NCI-H2227 (cell line): Measurements from ENCODE around the gene ADAP1.

ENCODE experiments used
- DNase-seq: peaks from one replicate; lab custom pipeline; 2025; ENCODE audit not compliant: unreplicated experiment; lab: John Stamatoyannopoulos, UW

Gene ADAP1

GRCh38 chr7:867406-868188 lies 86.9 kb downstream of the ADAP1 start:
- DNase-seq = no peak

DNA sequence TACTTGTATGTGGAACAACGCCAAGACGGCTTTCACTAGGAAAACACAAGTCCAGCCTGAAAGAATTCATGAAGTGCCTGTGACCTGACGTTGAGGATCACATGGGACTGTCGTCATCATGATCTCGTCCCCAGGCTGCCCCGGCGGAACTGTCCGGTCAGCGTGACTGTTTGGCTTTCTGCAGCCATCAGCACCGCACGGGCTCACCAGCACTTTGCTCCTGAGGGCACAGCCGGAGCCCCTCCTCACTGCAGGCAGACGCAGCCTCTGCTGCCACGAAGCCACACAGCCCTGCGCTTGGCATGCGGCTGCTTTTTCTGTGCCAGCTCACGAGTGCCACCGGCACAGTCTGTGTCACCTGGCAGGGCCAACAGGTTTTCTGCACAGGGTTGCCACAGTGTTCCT lies 87.5 kb downstream of the ADAP1 start:
- no peak for DNase-seq

DNA sequence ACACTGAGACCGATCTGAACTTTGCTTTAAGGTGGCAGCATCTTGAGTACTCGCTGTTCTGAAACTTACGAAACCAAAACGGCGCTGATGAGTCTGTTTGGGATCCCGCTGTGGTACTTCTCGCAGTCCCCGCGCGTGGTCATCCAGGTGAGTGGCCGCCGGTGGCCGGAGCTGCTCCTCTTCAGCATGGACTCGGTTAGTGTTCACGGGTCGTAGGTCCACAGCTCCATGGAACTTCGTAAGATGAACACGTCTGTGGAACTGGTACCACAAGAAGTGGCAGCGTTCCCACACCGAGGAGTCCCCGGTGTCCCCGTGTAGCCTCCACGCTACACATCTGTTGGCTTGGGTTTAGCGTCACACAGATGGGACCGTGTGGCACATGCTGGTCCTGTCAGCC lies 88.6 kb downstream of the ADAP1 start:
- no peak for DNase-seq

GRCh38 chr7:863106-863505 lies 91.4 kb downstream of the ADAP1 start:
- DNase-seq = no peak

DNA sequence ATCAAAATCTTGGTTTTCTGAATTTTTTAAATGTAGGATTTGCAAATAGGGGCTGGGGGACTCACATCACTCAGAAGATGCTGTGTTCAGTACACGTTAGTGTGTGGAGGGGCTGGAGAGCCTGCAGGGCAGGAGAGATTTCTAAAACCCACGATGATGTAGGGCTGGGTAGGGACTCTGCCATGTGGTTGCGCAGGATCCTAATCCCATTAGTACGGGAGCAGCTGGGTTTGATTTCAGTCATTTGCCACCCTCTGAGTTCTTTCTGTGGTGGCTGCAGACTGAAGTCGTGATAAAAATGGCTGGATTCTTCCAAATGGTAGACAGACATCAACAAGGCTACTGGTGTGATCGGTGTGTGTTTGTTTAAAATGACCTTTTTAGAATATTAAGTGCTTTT lies 92.3 kb downstream of the ADAP1 start:
- no peak for DNase-seq

- no peak for DNase-seq
These were observed 93.3 kb downstream of the ADAP1 start for GRCh38 chr7:861222-861621.

DNA sequence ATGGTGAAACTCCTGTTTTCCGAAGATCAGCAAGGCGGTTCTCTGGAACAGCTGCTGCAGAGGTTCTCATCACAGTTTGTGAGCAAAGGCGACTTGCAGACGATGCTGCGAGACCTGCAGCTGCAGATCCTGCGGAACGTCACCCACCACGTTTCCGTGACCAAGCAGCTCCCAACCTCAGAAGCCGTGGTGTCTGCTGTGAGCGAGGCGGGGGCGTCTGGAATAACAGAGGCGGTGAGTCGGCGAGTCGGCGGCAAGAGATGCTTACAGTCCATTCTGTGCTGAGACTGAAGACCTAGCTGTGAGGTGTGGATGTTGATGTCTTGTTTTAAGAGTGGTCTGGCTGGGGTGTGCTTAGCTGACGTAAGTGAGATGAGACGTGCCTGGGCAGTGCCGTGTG lies 94.3 kb downstream of the ADAP1 start:
- DNase-seq = no peak

DNA sequence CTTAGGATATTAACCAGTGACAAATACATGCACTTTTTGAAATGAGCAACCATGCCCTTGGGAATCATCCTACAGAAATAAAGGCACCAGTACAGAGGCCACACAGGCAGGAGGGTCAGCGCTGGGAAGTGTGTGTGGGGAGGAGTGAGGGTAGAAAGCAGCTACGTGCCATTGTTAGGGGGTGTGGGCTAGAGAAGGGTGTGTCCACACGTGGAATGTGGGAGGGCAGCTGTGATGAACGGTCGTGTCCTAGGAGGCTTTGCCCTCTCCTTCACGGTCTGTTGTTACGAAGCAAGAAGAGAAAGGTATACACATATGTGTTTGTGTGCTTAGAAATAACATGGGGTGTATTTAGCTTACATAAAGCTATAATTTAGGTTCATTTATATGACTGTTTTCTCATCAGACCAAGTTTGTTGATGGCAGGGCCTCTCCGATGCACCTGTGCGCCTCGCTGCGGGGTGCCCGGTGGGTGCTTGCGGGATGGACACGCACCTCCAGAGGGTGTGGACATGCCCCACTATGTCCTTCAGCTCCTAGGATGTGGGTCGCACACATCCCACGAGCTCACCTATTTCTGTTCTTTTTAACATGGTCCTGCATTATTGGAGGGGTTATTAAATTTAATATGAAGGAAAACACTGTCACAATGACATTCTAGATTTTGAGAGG lies 95.0 kb downstream of the ADAP1 start:
- no peak for DNase-seq

- no peak for DNase-seq
These were observed 96.8 kb downstream of the ADAP1 start for GRCh38 chr7:857661-858060.

GRCh38 chr7:856444-857095 lies 97.9 kb downstream of the ADAP1 start:
- no peak for DNase-seq

DNA sequence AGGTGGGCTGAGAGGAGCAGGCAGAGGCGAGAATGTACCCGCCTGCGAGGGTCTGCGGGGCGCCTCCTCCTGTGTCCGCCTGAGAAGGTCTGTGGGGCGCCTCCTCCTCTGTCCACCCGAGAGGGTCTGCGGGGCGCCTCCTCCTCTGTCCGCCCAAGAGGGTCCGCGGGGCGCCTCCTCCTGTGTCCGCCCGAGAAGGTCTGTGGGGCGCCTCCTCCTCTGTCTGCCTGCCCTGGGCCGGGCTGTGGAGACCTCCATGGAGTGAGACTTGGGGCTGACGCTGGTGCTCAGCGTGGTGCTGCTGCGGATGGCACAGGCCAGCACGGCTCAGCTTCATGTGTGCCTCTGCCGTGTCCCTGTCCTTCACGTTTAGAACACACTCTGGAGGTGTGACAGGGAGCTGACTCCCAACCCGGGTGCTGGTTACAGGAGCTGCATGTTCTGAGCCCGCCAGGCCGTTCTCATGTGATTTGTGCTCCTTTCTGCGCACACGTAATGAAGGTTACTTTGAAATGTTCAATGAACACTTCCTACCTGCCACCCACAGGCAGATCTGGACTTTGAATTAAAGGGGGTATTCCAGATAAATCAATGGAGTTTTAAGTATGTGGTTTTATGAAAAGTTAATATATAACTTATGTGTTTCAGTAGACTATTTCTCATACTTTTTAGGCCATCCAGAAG lies 98.7 kb downstream of the ADAP1 start:
- DNase-seq = no peak

DNA sequence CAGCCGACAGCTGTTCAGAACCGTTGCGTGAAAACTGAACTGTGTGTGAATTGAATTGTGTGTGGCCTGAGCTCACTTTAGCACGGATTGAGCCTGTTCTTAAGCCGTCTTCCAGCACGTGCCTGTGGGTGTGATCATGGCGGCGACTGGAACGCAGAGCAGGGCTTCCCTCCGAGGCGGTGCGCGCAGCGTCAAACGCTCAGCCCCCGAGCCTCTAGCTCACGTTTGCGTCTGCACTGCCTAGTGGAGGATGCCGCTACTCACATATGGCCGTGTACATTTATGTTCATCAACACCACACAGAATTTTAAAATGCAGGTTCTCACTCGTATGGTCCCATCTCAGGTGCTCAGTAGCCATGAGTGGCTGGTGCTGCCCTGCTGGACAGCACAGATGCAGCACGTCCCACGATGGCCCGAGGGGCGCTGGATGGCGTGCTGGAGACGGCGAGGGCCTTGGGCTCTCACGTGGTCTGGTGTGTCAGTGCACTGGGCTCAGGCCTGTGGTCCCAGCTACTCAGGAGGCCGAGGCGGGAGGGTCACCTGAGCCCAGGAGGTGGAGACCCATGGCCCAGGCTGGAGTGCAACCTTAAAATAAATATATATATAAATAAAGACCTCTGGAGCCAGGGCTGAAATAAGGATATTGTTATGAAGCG lies 100.2 kb downstream of the ADAP1 start:
- no peak for DNase-seq

DNA sequence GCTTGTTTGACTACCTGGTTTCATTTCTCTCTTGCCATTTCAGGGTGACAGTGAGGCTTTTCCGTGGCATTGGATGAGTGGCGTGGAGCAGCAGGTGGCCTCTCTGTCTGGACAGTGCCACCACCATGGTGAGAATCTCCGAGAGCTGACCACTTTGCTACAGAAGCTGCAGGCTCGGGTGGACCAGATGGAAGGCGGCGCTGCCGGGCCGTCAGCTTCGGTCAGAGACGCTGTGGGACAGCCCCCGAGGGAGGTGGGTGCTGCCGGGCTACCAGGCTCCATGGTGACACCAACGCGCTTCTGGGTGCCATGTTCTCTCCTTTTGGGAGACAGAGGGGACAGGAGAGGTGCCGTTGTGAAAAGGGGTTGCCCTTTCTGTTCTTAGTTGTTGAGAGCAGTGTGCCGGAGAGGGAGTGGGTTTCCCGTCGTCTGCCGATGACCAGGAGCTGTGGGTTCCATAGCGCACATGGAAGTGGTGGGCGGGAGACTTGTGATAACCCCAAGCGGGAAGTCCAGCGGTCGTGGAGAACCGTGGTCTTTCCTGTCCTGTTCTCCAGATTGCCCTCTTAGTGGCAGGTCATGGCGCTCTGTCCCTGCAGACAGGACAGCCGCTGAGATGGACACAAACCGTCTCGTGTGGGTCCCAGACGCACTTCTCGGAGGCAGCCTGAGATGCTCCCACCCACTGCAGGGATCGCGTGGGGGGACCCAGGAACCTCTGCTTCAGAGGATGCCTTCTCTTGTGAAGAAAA lies 100.9 kb downstream of the ADAP1 start:
- DNase-seq = no peak

- no peak for DNase-seq
These were observed 103.3 kb downstream of the ADAP1 start for GRCh38 chr7:851204-851603.

DNA sequence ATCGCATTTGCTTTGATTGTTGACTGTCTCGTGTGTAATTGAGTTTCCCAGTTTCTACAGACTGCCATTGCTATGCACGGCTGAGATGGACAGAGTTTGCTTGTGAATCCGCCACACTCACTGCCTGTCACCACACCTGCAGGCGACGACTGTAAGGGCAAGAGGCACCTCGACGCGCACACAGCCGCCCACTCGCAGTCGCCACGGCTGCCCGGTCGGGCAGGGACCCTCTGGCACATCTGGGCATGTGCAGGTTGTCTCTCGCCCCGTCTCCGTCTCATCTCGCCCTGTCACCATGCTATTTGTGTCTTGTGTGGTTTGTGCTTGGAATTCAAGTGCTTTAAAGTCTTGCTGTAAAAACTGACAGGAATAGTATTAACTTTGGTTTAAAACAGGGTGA lies 104.7 kb downstream of the ADAP1 start:
- no peak for DNase-seq

GRCh38 chr7:849145-849544 lies 105.3 kb downstream of the ADAP1 start:
- DNase-seq = no peak
